ENCODE measurements around the gene PSMA5. TPM values are rescaled to one million over a fixed set of nuclear protein-coding genes. Genes with fewer than 3 reads are reported as not detected.
"Not testable (repeated sequence)": the region's sequence is repeated elsewhere in the genome, so short reads cannot be mapped to it uniquely, and the experiment has no call there.

PSMA5 gene
- total RNA-seq, 1 donor from 2014 or later = 65.7 TPM

DNA sequence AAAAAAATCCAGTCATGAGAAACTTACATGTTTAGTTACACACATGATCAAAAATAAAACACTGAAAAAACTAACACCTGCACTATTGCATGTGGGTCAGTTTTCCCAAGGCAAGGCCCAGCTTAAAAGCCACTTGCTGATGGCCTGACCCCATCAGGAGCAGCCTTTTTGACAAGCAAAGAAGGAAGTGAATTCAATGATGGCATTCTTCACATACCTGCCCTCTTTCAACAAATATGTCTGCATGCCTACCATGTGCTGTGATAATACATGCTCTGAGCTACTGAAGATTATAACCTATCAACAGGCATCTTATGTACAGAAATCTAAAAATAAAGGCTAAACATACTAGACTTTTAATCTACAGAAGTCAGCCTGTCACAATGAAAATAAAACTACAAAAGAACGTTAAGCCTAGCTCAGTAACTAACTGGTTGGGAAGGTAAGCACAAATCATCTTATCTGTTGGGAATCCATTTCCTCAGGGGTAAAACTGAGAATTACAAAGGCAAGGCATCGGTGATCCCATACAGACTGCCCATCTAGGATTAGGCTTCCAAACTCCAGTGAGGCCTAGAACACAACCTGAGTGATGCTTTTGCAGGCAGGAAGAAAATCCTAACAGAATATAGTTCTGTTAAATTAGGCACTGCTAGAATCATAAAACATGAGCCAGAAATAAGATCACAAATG is 43.0 kb downstream of the PSMA5 start:
- H3K27me3 ChIP-seq (ENCODE audit: control insufficient read depth, insufficient read depth, low read length) = no peaks in the 10 kb centered on the region
- no peaks in the 10 kb centered on the region for H3K36me3 ChIP-seq (ENCODE audit: control insufficient read depth, insufficient read depth, low read length)
- H3K4me3 ChIP-seq (ENCODE audit: low read depth, low read length) = no peak overlapping the region
- TF ChIP-seq, protein P1, sequence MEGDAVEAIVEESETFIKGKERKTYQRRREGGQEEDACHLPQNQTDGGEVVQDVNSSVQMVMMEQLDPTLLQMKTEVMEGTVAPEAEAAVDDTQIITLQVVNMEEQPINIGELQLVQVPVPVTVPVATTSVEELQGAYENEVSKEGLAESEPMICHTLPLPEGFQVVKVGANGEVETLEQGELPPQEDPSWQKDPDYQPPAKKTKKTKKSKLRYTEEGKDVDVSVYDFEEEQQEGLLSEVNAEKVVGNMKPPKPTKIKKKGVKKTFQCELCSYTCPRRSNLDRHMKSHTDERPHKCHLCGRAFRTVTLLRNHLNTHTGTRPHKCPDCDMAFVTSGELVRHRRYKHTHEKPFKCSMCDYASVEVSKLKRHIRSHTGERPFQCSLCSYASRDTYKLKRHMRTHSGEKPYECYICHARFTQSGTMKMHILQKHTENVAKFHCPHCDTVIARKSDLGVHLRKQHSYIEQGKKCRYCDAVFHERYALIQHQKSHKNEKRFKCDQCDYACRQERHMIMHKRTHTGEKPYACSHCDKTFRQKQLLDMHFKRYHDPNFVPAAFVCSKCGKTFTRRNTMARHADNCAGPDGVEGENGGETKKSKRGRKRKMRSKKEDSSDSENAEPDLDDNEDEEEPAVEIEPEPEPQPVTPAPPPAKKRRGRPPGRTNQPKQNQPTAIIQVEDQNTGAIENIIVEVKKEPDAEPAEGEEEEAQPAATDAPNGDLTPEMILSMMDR (IDR thresholded peaks at IDR 0.05; ENCODE audit: insufficient read depth, low read length, poor library complexity, severe bottlenecking) = no peak
- DNase-seq (ENCODE audit: low read depth) = no peak

DNA sequence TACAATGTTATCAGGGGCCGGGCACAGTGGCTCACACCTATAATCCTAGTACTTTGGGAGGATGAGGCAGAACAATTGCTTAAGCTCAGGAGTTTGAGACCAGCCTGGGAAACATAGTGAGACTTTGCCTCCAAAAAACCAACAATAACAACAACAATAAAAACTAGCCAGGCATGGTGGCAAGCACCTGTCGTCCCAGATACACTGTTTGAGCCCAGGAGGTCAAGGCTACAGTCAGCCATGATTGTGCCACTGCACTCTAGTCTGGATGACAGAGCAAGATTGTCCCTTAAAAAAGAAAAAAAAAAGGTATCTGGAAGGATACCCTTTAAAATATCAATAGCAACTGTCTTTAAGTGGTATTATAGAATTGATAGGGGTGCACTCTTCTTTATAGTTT is 44.7 kb downstream of the PSMA5 start:
- DNase-seq (ENCODE audit: low read depth) = no peak
- H3K4me3 ChIP-seq (ENCODE audit: low read depth, low read length) = no peak overlapping the region
- TF ChIP-seq, protein P1 (IDR thresholded peaks at IDR 0.05; ENCODE audit: insufficient read depth, low read length, poor library complexity, severe bottlenecking) = no peak
- H3K36me3 ChIP-seq (ENCODE audit: control insufficient read depth, insufficient read depth, low read length) = no peaks in the 10 kb centered on the region
- no peaks in the 10 kb centered on the region for H3K27me3 ChIP-seq (ENCODE audit: control insufficient read depth, insufficient read depth, low read length)

DNA sequence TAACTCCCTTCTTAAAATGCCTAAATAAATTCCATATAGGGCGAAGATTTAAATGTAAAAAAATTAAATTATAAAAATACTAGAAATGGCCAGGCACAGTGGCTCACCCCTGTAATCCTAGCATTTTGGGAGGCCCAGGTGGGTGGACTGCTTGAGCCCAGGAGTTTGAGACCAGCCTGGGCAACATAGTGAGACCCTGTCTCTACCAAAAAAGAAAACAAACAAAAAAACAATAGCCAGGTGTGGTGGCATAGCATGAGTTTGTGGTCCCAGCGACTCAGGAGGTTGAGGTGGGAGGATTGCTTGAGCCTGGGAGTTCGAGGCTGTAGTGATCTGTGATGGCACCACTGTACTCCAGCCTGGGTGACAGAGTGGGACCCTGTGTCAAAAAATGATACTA is 46.3 kb downstream of the PSMA5 start:
- no peak for DNase-seq (ENCODE audit: low read depth)
- no peaks in the 10 kb centered on the region for H3K36me3 ChIP-seq (ENCODE audit: control insufficient read depth, insufficient read depth, low read length)
- H3K27me3 ChIP-seq (ENCODE audit: control insufficient read depth, insufficient read depth, low read length) = no peaks in the 10 kb centered on the region
- TF ChIP-seq, protein P1 (IDR thresholded peaks at IDR 0.05; ENCODE audit: insufficient read depth, low read length, poor library complexity, severe bottlenecking) = no peak
- H3K4me3 ChIP-seq (ENCODE audit: low read depth, low read length) = no peak overlapping the region

DNA sequence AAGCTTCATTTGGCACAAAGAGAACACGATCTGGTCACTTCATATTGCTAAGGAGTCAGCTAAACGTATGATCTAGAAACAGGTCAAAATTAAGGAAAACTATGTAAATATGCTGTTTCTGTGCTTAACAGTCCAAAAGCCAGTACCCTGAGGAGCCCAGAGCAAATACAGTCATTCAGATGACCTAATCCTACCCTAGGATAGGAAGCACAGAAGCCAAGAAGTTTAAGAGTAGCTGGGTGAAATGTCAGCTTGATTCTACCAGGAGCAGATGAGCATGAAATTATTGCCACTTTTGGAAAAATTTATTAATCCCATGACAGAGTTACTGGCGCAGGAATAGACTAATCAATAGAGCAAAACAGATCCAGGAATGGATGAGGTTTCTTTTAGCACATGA is 46.8 kb downstream of the PSMA5 start:
- H3K4me3 ChIP-seq (ENCODE audit: low read depth, low read length) = no peak overlapping the region
- TF ChIP-seq, protein P1 (IDR thresholded peaks at IDR 0.05; ENCODE audit: insufficient read depth, low read length, poor library complexity, severe bottlenecking) = no peak
- no peaks in the 10 kb centered on the region for H3K27me3 ChIP-seq (ENCODE audit: control insufficient read depth, insufficient read depth, low read length)
- no peaks in the 10 kb centered on the region for H3K36me3 ChIP-seq (ENCODE audit: control insufficient read depth, insufficient read depth, low read length)
- DNase-seq (ENCODE audit: low read depth) = no peak

DNA sequence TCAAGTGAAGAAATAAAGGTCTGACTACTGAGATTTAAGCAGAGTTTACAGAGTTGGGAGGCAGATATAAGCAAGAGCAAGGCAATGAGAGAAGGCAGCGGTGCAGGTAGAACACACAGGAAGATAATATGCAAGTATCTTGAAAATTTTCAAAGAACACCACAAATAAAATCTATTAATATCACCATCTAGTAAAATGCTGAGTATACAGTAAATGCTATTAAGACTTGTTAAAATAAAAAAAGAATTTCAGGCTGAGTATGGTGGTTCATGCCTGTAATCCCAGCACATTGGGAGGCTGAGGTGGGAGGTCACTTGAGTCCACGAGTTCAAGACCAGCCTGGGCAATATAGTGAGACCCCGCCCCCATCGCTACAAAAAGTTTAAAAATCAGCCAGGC is 48.5 kb downstream of the PSMA5 start:
- H3K36me3 ChIP-seq (ENCODE audit: control insufficient read depth, insufficient read depth, low read length) = no peaks in the 10 kb centered on the region
- DNase-seq (ENCODE audit: low read depth) = no peak
- TF ChIP-seq, protein P1 (IDR thresholded peaks at IDR 0.05; ENCODE audit: insufficient read depth, low read length, poor library complexity, severe bottlenecking) = no peak
- no peak overlapping the region for H3K4me3 ChIP-seq (ENCODE audit: low read depth, low read length)
- H3K27me3 ChIP-seq (ENCODE audit: control insufficient read depth, insufficient read depth, low read length) = no peaks in the 10 kb centered on the region

DNA sequence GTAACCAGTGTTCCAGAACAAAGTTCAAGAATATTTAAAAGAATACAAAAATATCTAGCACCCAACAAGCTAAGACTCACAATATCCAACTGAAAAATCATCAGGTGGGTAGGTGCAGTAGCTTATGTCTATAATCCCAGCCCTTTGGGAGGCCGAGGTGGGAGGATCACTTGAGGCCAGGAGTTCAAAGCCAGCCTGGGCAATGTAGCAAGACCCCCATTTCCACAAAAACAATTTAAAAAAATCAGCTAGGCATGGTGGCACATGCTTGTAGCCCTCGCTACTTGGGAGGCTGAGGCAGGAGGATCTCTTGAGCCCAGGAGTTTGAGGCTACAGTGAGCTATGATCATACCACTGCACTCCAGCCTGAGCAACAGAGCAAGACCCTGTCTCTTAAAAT is 52.6 kb downstream of the PSMA5 start:
- DNase-seq (ENCODE audit: low read depth); H3K4me3 ChIP-seq (ENCODE audit: low read depth, low read length); H3K27me3 ChIP-seq (ENCODE audit: control insufficient read depth, insufficient read depth, low read length); H3K36me3 ChIP-seq (ENCODE audit: control insufficient read depth, insufficient read depth, low read length): not testable (repeated sequence)

Measured in kidney epithelial cell (primary cell).